HCT116 (cell line): ENCODE results near the gene EYA4. TPM values are rescaled to one million over a fixed set of nuclear protein-coding genes. Genes with fewer than 3 reads are reported as not detected.

ENCODE experiments used
- ATAC-seq: fragments of 200-7000 bp; cut with Tn5 transposase; 2 replicates; pipeline ENCODE4 v1.9.1; 2020; ENCODE audit warnings: mild to moderate bottlenecking, moderate library complexity
- BruUV-seq: library from RNA; stranded (reverse); fragments of 400-500 nt; replicated peaks from 2 replicates; lab custom pipeline; 2021; lab: Mats Ljungman, UMichigan
- CTCF ChIA-PET: fragments of 300-600 bp; sonication (Branson Sonifier 250); formaldehyde crosslinking; loops from one replicate; lab custom pipeline; 2021; ENCODE audit warnings: antibody characterized with exemption; lab: Charles Lee
- POLR2A ChIA-PET: fragments of 300-600, 350-600 bp; sonication (Branson Sonifier 250); formaldehyde crosslinking; loops from one replicate; lab custom pipeline; 2021; ENCODE audit warnings: antibody characterized with exemption; lab: Charles Lee
- RAD21 ChIA-PET, 2 experiments: fragments of 300-600 bp; sonication (Branson Sonifier 250); formaldehyde crosslinking; loops; one replicate each; lab custom pipeline; 2023; ENCODE audit warnings: low total read pairs in 2 of 2; ENCODE audit not compliant: uncharacterized antibody in 2 of 2, unreplicated experiment in 2 of 2, low non-redundant PET in 1 of 2; lab: Charles Lee
- DNase-seq: peaks from one replicate; pipeline ENCODE4 v3.0.0-alpha.2; 2010; ENCODE audit warnings: low read depth, low spot score
- H2AFZ ChIP-seq: fragments of 200-600 bp; shearing (Covaris generic), sonication (generic); 2 replicates; pipeline ENCODE4 v1.6.1; 2017; ENCODE audit warnings: low read depth, mixed run types, mixed read lengths, antibody characterized with exemption, low read length; ENCODE audit not compliant: poor library complexity, severe bottlenecking
- H3K27ac ChIP-seq: 2 replicates; pipeline ENCODE4 v1.5.1; 2012; ENCODE audit warnings: low read depth, low read length
- H3K27me3 ChIP-seq: fragments of 200-600 bp; sonication (generic); 2 replicates; pipeline ENCODE4 v1.6.1; 2016; ENCODE audit warnings: mixed run types, low read length, mixed read lengths; ENCODE audit not compliant: insufficient read depth
- H3K36me3 ChIP-seq, 2 experiments: fragments of 200-500 bp in 1 of 2; fragments of 200-600 bp in 1 of 2; sonication (Bioruptor generic) in 1 of 2; sonication (generic) in 1 of 2; 2 replicates each; pipeline versions ENCODE4 v1.5.1 to v1.6.1; 2014 to 2016; ENCODE audit warnings: low read length in 2 of 2, inconsistent platforms in 1 of 2, mixed read lengths in 1 of 2, mixed run types in 1 of 2; ENCODE audit not compliant: insufficient read depth in 2 of 2, control insufficient read depth in 1 of 2
- H3K4me1 ChIP-seq, 2 experiments: fragments of 200-600 bp in 1 of 2; sonication (generic) in 1 of 2; 2 replicates each; pipeline versions ENCODE4 v1.5.1 to v1.6.1; 2012 to 2017; ENCODE audit warnings: low read length in 2 of 2, inconsistent platforms in 1 of 2, mild to moderate bottlenecking in 1 of 2, mixed read lengths in 1 of 2, mixed run types in 1 of 2, moderate library complexity in 1 of 2; ENCODE audit not compliant: insufficient read depth in 2 of 2, control insufficient read depth in 1 of 2
- H3K4me2 ChIP-seq: fragments of 200-600 bp; sonication (generic); 2 replicates; pipeline ENCODE4 v1.6.1; 2017; ENCODE audit warnings: mixed run types, low read length, mixed read lengths
- H3K4me3 ChIP-seq, 2 experiments: fragments of 200-600 bp in 1 of 2; sonication (generic) in 1 of 2; replicated peaks in 1 of 2; 2 replicates each; pipeline ENCODE4 v1.5.1; 2011 to 2016; ENCODE audit warnings: low read length in 2 of 2, control low read depth in 1 of 2, low read depth in 1 of 2, mild to moderate bottlenecking in 1 of 2, mixed read lengths in 1 of 2, mixed run types in 1 of 2
- H3K79me2 ChIP-seq: fragments of 200-600 bp; sonication (generic); 2 replicates; pipeline ENCODE4 v1.6.1; 2017; ENCODE audit warnings: mild to moderate bottlenecking, mixed run types, low read length, moderate library complexity, mixed read lengths; ENCODE audit not compliant: insufficient read depth
- H3K9ac ChIP-seq: fragments of 200-600 bp; sonication (generic); 2 replicates; pipeline ENCODE4 v1.6.1; 2016; ENCODE audit warnings: low read length, mixed read lengths
- H3K9me2 ChIP-seq: fragments of 200-600 bp; sonication (generic), shearing (Covaris generic); 2 replicates; pipeline ENCODE4 v1.6.1; 2017; ENCODE audit warnings: mixed run types, mild to moderate bottlenecking, moderate library complexity; ENCODE audit not compliant: insufficient read depth
- H3K9me3 ChIP-seq, 2 experiments: fragments of 200-500 bp in 1 of 2; fragments of 200-600 bp in 1 of 2; sonication (Bioruptor generic) in 1 of 2; sonication (generic) in 1 of 2; 2 replicates each; pipeline ENCODE4 v1.6.1; 2014 to 2017; ENCODE audit warnings: low read length in 2 of 2, mixed read lengths in 2 of 2, inconsistent platforms in 1 of 2, low read depth in 1 of 2, mild to moderate bottlenecking in 1 of 2, mixed run types in 1 of 2, moderate library complexity in 1 of 2; ENCODE audit not compliant: control insufficient read depth in 1 of 2, insufficient read depth in 1 of 2
- H4K20me1 ChIP-seq: fragments of 200-600 bp; sonication (generic), shearing (Covaris generic); 2 replicates; pipeline ENCODE4 v1.6.1; 2017; ENCODE audit warnings: mixed run types, mild to moderate bottlenecking, moderate library complexity; ENCODE audit not compliant: insufficient read depth
- CEBPB ChIP-seq: IDR thresholded peaks from 2 replicates; pipeline ENCODE4 v1.6.1; 2012; ENCODE audit warnings: low read depth
- EGR1 ChIP-seq: IDR thresholded peaks from 2 replicates; pipeline ENCODE4 v1.6.1; 2012; ENCODE audit warnings: low read depth
- ELF1 ChIP-seq: IDR thresholded peaks from 2 replicates; pipeline ENCODE4 v1.6.1; 2012; ENCODE audit warnings: low read depth, borderline replicate concordance
- EZH2 ChIP-seq: fragments of 200-600 bp; sonication (generic); IDR thresholded peaks from 2 replicates; pipeline ENCODE4 v1.6.1; 2017; ENCODE audit warnings: antibody characterized with exemption, mixed run types
- EZH2phosphoT487 ChIP-seq: fragments of 200-600 bp; IDR thresholded peaks from 2 replicates; pipeline ENCODE4 v1.6.1; 2018; ENCODE audit warnings: antibody characterized with exemption, borderline replicate concordance
- JUND ChIP-seq: IDR thresholded peaks from 2 replicates; pipeline ENCODE4 v1.6.1; 2012
- POLR2A ChIP-seq: IDR thresholded peaks from 2 replicates; pipeline ENCODE4 v1.7.0; 2011; ENCODE audit warnings: borderline replicate concordance; ENCODE audit not compliant: insufficient read depth, insufficient read length; ENCODE audit errors: extremely low read depth
- POLR2AphosphoS5 ChIP-seq: IDR thresholded peaks from 2 replicates; pipeline ENCODE4 v1.6.1; 2011; ENCODE audit warnings: mild to moderate bottlenecking, low read depth, low read length, moderate library complexity
- SIN3A ChIP-seq: IDR thresholded peaks from 2 replicates; pipeline ENCODE4 v1.6.1; 2012; ENCODE audit warnings: low read depth
- YY1 ChIP-seq: IDR thresholded peaks from 2 replicates; pipeline ENCODE4 v1.6.1; 2011; ENCODE audit warnings: low read length, low read depth, moderate library complexity, mild to moderate bottlenecking; ENCODE audit not compliant: insufficient replicate concordance; ENCODE audit errors: extremely low read depth
- intact Hi-C: fragments of 100-400 bp; cut with micrococcal nuclease; formaldehyde crosslinking; loops from 2 replicates; pipeline ENCODE4 v1.10.0; 2022
- total RNA-seq: library from RNA; stranded (reverse); gene quantifications from one replicate; pipeline ENCODE4 v1.2.1, GENCODE V29; 2021; ENCODE audit not compliant: unreplicated experiment
- TF ChIP-seq, protein P1 (sequence below): IDR thresholded peaks from 2 replicates; pipeline ENCODE4 v1.6.1; 2012
- TF ChIP-seq, protein P2 (sequence below): IDR thresholded peaks from 2 replicates; pipeline ENCODE4 v1.6.1; 2011; ENCODE audit warnings: mild to moderate bottlenecking, low read length, moderate library complexity; ENCODE audit not compliant: insufficient replicate concordance; ENCODE audit errors: extremely low read depth
- TF ChIP-seq, protein P3 (sequence below): IDR thresholded peaks from 2 replicates; pipeline ENCODE4 v1.6.1; 2012

EYA4 gene
- total RNA-seq, 1 experiment from 2014 or later, result not detected

DNA sequence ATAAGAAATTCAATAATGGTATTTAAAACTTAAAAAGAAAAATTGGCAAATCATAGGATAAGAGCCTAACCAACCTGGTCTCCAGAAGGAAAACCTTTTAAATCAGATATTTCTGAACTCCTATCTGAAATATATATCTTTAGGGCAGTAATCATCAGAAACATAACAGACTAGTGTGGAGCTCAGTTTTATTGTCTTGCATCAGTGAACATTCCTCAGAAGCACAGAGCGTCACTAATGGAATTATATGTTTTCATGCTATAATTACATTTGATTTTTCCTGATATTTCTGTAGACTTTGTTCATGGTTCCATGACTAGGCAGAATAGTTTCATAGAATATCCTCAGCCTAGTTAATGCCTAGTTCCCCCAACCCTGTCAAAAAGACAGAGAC is 262.2 kb downstream of the EYA4 start:
- POLR2A ChIA-PET, result no interaction called here
- intact Hi-C loops, result no loop called here

DNA sequence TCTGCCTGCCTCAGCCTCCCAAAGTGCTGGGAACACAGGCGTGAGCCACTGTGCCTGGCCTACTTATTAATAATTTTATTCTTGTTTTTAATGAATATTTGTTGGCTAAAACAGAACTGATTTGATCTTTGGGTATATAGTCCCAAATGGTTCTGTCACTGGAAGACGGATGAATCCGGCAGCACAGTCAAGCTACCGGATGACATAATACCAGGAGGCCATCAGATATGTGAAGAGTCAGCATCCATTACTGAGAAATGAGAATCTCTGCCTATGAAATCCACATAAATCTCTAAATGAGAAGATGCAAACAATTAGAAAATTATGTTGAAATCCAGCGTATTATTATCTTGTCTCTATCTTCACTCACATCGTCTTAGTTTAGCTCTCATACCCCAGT is 263.0 kb downstream of the EYA4 start:
- DNase-seq, result no peak
- Histone ChIP-seq H3K79me2 (no peaks in the 10 kb centered on the region), H3K4me3 (no peak overlapping the region), H3K4me2 (no peak overlapping the region), H3K27ac (no peak overlapping the region), H3K9me3 (no peaks in the 10 kb centered on the region), H3K4me1 (no peaks in the 10 kb centered on the region), H2AFZ (no peak overlapping the region), H3K9me2 (no peaks in the 10 kb centered on the region), H3K9ac (no peak overlapping the region), H4K20me1 (no peaks in the 10 kb centered on the region), H3K36me3 (no peaks in the 10 kb centered on the region), H3K27me3 (peaks cover 6% of the 10 kb centered on the region; the same call in 1 of the 2 replicates)
- no TSS peak for BruUV-seq
- RAD21 ChIA-PET, result interaction anchor here in 1 of 2 experiments (1.0 kb wide), 1 partner anchor 10 kb away, joined by 3 read pairs; no protein-coding TSS in a partner anchor
- no peak for ATAC-seq
- intact Hi-C loops, result no loop called here
- CTCF ChIA-PET, result interaction anchor here (1.1 kb wide), 1 partner anchor 541 kb away, joined by 4 read pairs; no protein-coding TSS in a partner anchor
- POLR2A ChIA-PET, result no interaction called here
- TF ChIP-seq CEBPB (no peak), POLR2AphosphoS5 (no peak), SIN3A (no peak), POLR2A (no peak), EGR1 (no peak), EZH2 (no peak), EZH2phosphoT487 (no peak), ELF1 (no peak), YY1 (no peak), JUND (no peak)
- TF ChIP-seq, protein P1, sequence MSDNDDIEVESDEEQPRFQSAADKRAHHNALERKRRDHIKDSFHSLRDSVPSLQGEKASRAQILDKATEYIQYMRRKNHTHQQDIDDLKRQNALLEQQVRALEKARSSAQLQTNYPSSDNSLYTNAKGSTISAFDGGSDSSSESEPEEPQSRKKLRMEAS, result no peak
- TF ChIP-seq, protein P2, sequence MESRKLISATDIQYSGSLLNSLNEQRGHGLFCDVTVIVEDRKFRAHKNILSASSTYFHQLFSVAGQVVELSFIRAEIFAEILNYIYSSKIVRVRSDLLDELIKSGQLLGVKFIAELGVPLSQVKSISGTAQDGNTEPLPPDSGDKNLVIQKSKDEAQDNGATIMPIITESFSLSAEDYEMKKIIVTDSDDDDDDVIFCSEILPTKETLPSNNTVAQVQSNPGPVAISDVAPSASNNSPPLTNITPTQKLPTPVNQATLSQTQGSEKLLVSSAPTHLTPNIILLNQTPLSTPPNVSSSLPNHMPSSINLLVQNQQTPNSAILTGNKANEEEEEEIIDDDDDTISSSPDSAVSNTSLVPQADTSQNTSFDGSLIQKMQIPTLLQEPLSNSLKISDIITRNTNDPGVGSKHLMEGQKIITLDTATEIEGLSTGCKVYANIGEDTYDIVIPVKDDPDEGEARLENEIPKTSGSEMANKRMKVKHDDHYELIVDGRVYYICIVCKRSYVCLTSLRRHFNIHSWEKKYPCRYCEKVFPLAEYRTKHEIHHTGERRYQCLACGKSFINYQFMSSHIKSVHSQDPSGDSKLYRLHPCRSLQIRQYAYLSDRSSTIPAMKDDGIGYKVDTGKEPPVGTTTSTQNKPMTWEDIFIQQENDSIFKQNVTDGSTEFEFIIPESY, result no peak

More for the DNA sequence above, 262.2 kb downstream of the EYA4 start:
- Histone ChIP-seq H3K27ac (no peak overlapping the region), H3K4me1 (no peaks in the 10 kb centered on the region), H3K27me3 (peaks cover 7% of the 10 kb centered on the region; the same call in 1 of the 2 replicates), H3K9me3 (no peaks in the 10 kb centered on the region), H3K9ac (no peak overlapping the region), H3K9me2 (no peaks in the 10 kb centered on the region), H2AFZ (no peak overlapping the region), H3K36me3 (no peaks in the 10 kb centered on the region), H3K4me2 (no peak overlapping the region), H3K79me2 (no peaks in the 10 kb centered on the region), H3K4me3 (no peak overlapping the region), H4K20me1 (no peaks in the 10 kb centered on the region; the same call in 1 of the 2 replicates)
- ChIA-PET RAD21 (interaction anchor here in 1 of 2 experiments (1.0 kb wide), 1 partner anchor 9 kb away, joined by 3 read pairs; no protein-coding TSS in a partner anchor), CTCF (interaction anchor here (1.1 kb wide), 1 partner anchor 540 kb away, joined by 4 read pairs; no protein-coding TSS in a partner anchor)
- BruUV-seq, result no TSS peak
- ATAC-seq, result no peak
- no peak for DNase-seq
- TF ChIP-seq, protein P2, result no peak
- TF ChIP-seq YY1 (no peak), ELF1 (no peak), EGR1 (no peak)
- TF ChIP-seq, protein P3, sequence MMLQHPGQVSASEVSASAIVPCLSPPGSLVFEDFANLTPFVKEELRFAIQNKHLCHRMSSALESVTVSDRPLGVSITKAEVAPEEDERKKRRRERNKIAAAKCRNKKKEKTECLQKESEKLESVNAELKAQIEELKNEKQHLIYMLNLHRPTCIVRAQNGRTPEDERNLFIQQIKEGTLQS, result no peak
